DOHH2 (cell line): ENCODE data around the gene TBC1D22A.

Experiments
- EZH2phosphoT487 ChIP-seq: fragments of 200-600 bp; sonication (generic); IDR thresholded peaks from 2 replicates; pipeline ENCODE4 v1.6.1; 2017; ENCODE audit warnings: borderline replicate concordance, mild to moderate bottlenecking, antibody characterized with exemption, low read length, moderate library complexity, mixed read lengths
- TF ChIP-seq, protein P1 (sequence below): fragments of 200-600 bp; sonication (generic); IDR thresholded peaks from one replicate; pipeline ENCODE4 v1.5.1; 2014; ENCODE audit warnings: antibody characterized with exemption, mild to moderate bottlenecking, low read depth, low read length; ENCODE audit not compliant: poor library complexity, severe bottlenecking

DNA sequence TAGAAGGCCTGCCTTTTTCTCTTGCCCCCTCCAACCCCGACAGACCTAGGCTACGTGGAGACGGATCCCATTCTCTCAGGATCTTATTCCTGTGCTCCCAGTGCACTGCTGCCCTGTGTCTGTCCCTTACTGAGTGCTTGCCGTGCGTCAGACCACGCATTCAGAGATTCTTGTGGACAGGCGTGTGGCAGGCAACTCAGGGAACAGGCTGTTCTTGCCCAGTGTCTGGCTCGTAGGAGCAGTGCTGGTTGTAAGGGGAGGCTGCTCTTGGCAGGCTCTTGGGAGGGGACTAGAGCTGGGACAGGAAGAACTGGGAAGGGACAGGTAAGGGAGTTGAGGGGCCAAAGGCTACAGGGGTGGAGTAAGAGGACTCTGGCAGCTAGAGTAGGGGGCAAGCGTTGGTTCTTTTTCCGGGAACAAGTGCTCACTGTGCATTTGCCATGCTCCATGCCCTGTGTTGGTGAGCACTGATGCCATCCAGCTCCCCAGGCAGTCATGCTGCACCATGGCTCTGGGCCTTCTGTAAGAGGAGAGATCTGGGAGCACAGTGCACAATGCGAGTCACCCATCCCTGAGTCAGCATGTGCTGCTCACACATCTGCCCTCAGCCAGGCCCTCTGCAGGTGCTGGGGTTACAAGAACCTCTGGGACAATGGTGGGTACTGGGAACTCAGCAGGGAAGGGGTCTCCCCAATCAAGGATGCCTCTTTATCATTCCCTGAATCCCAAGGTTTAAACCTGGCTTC, 119.1 kb downstream of the TBC1D22A start:
- TF ChIP-seq, protein P1, sequence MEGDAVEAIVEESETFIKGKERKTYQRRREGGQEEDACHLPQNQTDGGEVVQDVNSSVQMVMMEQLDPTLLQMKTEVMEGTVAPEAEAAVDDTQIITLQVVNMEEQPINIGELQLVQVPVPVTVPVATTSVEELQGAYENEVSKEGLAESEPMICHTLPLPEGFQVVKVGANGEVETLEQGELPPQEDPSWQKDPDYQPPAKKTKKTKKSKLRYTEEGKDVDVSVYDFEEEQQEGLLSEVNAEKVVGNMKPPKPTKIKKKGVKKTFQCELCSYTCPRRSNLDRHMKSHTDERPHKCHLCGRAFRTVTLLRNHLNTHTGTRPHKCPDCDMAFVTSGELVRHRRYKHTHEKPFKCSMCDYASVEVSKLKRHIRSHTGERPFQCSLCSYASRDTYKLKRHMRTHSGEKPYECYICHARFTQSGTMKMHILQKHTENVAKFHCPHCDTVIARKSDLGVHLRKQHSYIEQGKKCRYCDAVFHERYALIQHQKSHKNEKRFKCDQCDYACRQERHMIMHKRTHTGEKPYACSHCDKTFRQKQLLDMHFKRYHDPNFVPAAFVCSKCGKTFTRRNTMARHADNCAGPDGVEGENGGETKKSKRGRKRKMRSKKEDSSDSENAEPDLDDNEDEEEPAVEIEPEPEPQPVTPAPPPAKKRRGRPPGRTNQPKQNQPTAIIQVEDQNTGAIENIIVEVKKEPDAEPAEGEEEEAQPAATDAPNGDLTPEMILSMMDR: no peak
- TF ChIP-seq EZH2phosphoT487: no peak
